NCI-H146 (cell line): Measurements from ENCODE around the gene ZNF598.
"Not testable (repeated sequence)": the region's sequence is repeated elsewhere in the genome, so short reads cannot be mapped to it uniquely, and the experiment has no call there.

Source experiments
- DNase-seq: peaks from one replicate; lab custom pipeline; 2025; lab: John Stamatoyannopoulos, UW

The ZNF598 gene

DNA sequence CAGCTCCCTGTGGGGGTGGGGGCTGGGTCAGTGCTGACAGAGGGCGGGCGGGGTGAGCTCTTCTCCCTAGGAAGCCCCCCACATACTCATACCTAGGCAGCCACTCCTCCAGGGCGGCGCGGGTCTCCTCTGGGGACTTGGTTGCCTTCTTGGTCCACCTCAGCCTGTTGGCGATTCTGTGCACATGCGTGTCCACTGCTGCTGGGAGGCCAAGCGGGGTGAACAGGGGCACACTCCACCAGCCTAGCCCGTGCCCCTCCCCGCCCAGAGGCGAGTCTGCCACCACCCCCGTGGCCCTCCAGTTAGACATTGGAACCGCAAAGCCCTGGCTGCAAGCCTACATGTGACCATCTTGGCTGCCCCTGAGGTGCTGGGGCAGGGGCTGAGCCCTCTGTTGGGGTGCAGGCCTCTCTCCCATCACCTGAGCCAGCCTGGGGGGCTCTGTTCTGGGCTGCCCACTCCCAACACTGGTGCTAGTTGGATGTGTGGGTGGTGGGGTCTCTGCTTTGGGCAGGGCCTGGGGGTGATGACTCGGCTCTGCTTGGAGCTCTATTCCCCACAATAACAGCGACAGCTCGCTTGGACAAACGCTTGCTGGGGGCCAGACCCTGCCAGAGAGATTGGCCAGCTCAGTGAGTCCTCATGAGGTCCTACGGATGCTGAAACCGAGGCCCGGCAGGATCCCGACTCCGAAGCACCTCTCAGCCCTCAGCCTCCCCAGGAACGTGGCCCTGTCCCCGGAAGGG lies 30.6 kb upstream of the ZNF598 start:
- DNase-seq = no peak

DNA sequence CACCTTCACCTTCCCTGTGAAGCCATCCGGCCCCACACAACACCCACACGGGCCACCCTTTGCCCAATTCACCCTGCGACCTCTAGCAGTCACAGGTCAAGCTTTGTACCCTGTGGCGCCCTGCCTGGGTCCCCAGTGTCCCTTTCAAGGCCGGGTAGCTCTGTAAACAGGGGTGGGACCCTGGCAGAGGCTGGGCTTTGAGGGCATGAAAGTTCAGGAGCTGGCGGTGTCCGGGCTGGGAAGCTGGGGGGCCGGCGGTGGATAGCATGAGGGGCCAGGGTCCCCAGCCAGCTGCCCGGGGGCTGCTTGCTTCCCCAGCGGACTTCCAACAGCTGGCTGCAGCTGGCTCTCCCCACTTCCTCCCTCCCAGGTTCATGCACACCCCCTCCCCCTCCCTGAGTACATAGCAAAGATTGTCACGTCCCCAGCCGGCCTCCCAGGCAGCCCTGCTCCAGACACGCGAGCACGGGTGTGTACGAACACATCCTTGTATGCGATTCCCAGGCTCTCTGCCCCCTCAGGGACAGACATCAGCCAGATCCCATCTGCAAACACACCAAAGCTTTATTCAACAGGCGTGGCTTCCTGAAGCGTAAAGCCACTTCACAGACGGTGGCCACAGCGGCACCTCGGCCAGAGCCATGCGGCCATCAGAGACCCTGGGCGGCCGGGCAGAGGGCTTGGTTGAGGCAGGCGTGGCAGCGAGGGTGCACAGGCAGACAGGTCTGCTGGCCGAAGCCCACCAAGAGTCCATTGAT lies 29.8 kb upstream of the ZNF598 start:
- DNase-seq = no peak

DNA sequence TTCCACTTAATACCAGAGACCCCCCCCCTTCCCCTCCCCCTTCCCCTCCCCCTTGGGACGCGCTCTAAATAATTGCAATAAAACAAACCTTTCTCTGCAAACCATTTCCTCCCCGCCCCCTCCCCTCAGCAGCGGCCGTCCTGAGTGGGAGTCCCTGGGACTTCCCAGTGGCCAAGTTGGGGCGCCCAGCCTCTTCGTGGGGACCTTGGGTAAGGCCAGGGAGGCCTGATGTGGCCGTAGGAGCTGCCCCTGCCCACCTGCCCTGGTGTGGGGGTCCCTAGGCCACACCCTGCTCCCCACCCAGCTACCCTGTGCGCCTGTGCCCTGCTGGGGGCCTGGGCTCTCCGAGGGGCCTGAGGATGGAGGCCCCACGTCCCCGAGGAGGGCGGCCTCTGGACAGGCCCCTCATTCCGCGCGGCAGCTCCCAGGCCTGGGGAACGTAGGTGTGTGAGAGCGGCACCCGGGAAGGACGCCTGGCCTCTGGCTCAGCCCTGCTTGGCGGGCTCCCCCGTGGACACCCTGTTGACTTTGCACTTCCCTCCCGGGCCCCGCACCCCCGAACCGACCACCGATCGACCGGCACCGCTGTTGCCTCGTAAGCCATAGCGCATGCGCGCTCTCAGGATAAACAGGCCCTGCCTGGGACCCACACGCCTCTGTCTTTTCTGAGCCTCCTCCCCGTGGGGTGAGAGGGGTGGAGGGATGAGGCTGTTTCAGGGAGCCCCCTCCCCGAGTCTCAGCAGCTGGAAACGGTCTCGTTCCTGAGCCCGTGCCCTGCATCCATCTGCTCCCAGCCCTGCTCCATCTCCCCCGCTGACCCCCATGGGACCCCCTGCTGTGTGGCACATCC lies 29.0 kb upstream of the ZNF598 start:
- no peak for DNase-seq

DNA sequence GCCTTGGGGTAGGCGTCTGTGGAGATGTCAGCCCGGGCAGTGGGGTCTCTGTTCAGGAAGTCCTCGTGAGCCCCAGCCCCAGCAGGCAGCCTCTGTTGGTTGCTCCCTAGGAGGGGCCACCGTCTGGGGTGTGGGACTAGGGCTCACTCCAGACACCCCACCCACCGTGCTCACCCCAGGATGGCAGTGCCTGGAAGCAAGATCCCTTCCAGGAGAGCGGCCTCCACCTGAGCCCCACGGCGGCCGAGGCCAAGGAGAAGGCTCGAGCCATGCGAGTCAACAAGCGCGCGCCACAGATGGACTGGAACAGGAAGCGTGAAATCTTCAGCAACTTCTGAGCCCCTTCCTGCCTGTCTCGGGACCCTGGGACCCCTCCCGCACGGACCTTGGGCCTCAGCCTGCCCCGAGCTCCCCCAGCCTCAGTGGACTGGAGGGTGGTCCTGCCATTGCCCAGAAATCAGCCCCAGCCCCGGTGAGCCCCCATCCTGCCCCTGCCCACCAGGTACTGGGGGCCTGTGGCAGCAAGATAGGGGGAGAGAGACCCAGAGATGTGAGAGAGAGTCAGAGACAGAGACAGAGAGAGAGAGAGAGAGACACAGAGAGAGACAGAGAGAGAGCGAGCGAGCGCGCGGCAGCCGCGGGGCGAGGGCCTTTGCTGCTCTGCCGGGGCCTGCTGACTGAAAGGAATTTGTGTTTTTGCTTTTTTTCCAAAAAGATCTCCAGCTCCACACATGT lies 28.2 kb upstream of the ZNF598 start:
- no peak for DNase-seq

DNA sequence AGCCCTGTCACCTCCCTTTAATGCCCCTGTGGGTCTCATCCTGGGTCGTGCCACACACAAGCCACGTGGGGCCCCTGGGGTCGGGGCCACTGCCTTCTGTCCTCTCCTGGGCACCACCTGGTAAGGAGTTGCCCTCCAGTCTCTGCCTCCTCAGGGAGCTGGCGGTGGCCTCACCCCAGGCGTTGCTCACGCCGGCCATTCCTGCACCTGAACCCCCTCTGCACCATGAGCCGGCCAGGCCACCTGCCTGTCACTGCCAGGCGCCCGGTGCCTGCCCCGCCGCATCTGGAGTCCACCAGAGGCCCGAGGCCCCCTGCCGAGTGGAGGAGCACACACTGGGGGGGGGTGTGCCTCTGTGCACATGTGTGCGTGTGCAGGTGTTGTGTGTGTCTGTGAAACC lies 27.5 kb upstream of the ZNF598 start:
- no peak for DNase-seq

DNA sequence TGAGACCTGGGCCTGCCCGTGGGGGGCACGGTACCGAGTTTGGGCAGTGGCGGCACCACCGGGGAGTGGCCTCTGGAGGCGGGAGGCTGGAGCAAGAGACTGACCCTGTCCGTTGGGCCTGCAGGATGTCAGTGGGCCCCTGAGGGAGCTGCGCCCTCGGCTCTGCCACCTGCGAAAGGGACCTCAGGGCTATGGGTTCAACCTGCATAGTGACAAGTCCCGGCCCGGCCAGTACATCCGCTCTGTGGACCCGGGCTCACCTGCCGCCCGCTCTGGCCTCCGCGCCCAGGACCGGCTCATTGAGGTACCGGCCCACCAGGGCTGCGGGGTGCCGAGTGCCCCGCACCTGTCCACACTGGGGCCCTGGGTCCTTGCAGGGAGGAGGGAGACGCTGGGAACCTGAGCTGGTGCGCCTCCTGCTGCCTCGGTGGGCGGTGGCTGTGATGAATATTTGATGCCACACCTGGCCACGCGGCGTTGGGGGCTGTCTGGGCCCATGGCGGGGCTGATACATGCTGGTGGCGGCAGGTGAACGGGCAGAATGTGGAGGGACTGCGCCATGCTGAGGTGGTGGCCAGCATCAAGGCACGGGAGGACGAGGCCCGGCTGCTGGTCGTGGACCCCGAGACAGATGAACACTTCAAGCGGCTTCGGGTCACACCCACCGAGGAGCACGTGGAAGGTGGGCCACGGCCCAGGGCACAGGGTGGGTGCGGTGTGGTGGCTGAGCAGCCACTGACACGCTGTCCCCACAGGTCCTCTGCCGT lies 26.8 kb upstream of the ZNF598 start:
- DNase-seq = no peak

DNA sequence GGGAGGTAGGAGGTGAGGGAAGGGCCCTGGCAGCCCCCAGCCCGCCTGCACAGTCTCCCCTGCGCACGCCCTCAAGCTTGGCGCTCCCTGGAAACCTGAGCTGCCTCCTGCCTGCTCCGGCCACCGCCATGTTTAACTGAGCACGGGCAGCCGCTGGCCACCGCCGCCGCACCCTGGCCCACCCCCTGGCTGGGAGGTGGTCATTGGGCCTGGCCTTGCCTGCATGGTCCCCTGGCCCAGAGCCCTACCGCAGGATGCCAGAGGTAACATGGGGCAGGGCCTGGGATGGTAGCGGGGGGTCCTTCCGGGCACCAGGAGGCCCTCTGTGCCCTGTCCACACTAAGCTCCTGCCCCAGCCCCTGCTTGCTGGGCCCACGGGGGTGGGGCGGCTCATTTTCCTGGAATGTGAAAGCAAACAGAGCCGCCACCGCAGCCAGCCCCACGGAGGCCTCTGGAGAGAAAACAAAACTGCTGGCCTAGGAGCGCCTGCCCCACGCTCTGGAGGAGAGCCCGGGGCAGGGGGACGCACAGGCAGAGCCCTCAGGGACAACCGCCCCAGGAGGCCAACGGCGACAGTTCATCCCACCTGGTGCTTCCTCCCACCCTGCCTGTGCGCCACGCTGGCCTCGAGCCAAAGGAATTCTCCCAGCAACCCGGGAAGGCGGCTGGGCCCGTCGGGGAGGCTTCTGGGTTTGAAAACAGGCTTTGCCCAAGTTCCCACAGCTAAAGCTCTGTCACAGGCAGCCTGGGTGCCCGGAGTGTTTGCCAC lies 26.0 kb upstream of the ZNF598 start:
- DNase-seq = peak; percentile 73

DNA sequence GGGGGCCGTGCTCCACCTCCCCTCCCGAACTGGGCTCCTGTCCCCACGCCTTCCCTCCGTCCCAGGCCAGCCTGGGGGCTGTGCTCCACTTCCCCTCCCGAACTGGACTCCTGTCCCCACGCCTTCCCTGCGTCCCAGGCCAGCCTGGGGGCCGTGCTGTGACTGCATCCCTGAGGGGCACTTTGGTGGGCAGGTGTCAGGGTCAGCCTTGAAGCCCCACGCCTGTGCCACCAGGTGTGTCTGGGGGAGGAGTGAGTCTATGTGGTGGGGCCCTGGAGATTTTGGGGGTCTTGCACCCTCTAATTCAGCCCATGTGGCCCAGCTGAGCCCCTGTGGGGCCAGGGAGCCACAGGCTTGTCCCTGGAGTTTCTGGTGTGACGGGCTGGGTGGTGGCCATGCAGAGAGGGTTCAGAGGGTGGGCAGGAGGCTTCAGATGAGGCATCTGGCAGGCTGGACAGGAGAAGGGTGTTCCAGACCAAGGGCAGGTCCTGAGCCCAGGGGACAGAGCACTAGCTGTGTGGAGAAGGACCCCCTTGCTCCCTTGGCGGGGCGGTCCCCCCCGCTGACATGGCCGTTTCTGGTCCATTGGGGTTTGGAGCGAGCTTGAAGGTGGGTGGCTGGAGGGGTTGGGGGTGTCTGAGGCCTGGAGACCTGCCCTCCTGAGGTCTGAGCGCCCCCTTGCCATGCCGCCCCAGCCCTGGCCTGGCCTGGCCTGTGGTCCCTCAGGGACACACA lies 25.2 kb upstream of the ZNF598 start:
- DNase-seq = no peak

DNA sequence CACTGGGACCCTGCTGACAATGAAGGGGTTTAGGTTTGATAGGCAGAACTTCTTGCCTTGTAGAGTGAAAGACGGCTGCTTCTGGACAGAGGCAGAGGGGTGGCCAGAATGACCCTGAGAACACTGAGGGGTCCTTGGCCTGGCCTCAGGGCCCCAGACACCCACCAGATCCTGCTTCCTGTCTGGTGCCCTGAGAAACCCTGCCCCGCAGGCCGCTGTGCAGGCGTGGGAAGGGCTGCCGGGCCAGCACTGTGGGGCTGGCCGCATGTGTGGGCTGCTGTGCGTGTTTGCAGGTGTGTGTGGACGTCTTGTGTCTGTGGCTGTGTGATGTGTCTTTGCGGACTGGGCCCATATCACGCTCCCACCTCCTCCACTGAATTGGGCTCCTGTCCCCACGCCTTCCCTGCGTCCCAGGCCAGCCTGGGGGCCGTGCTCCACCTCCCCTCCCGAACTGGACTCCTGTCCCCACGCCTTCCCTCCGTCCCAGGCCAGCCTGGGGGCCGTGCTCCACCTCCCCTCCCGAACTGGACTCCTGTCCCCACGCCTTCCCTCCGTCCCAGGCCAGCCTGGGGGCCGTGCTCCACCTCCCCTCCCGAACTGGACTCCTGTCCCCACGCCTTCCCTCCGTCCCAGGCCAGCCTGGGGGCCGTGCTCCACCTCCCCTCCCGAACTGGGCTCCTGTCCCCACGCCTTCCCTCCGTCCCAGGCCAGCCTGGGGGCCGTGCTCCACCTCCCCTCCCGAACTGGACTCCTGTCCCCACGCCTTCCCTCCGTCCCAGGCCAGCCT lies 24.5 kb upstream of the ZNF598 start:
- not testable (repeated sequence) for DNase-seq

DNA sequence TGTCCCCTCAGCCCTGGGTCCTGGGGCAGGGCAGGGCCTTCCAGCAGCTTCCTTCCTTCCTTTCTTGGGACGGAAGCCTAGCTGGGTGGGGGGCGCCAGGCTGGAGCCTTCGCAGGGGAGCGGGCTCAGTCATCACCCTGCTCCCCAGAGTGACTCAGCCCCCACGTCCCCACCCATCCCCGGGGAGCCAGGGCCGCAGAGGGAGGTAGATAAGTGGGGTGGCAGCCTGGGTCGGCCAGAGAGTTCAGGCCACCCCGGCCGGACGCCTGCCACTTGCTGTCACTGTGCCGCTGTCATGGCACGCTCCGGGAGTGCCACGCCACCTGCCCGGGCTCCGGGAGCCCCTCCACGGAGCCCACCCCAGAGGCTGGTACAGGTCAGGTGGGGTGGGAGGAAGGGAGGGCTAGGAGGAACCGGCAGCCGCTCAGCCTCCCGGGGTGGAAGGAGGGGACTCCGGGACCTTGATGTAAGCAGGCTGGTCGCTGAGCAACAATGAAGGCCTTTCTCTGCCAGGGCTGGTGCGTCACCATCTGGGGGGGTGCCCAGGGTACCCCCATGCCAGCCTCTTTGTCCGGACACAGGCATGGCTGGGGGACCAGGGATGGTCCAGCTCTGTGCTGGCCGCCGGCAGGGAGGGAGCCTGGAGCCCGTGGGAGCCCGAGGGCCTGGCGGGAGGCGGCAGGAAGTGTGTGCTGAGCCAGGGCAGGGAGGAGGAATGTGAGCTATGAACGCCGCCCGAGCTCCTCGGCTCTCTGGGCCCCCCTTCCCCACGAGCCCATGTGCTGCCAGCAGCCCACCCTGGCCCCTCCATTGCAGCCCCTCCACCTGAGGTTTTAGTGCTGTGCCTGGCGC lies 23.7 kb upstream of the ZNF598 start:
- no peak for DNase-seq

DNA sequence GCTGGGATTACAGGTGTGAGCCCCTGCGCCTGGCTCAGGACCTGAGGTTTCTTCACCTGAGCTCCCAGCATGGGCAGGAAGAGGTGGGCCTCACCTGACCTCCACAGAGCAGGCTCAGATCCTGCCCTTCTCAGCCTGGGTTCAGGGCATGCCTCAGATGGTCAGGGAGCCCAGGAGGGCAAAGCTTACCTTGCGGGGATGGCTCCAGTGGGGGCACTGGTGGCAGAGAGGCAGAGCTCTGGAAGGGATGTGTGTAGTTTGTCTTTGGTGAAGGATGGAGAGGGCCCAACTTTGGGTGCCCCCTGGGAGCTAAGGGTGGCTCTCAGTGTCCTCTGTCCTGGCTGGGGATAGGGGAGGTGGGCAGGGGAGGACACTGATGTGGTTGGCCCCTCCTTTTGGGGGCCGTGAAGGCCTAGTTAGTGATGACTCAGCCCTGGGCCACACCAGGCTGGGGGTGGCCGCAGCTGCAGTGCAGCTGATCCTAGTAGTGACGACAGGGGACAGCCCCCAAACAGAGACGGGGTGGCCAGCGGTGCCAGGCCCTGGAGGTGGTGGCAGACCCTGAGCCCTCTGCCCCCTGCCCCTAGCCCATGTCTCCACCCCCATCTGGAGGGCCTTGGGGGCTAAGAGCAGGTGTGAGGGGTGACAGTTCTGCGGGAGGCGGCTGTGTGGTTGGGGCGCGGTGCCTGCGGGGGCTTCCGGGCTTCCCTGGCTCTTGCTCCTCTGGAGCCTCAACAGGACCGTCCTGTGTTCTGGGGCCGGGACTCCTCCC lies 22.9 kb upstream of the ZNF598 start:
- no peak for DNase-seq

DNA sequence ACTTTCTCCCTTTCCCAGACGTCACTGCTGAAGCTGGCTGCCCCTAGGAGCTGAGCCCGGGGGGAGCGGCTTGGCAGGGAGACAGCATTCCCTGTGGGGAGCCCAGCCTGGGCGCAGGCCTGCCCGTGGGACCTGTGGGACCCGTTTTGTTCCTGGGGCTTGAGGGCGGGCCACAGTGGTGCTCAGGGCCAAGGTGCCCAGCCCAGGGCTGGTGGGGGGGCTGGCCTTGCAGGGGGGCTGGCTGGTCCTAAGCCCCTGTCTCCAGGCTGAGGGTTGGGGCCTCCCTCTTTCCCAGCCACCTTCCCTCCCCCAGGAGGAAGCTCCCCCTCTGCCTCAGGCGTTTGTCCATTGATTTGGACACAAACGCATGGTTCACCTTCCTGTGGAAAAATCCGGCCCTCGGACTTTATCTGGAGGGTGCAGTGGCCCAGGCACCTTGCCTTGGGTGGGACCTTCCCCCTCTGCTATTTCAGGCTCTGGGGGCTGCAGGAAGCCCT lies 21.5 kb upstream of the ZNF598 start:
- DNase-seq = no peak

DNA sequence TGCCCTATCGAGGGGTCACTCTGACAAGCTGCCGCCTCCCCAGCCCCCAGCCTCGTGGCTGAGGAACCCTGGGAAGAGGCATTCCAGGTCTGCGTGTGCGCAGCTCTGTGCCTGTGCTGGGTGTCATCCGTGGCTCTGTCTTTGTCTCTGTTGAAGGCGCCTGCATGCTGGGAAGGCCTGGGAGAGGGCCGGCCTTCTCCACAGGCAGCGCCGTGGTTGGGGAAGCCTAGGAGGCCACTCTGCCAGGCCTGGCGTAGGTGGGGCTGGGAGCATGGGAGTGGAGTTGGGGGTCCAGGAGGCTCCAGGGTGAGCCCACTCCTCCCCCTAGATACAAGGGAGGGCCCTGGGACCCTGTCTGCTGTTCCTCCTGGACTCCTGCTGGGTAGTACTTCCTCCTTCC lies 20.4 kb upstream of the ZNF598 start:
- DNase-seq = no peak

DNA sequence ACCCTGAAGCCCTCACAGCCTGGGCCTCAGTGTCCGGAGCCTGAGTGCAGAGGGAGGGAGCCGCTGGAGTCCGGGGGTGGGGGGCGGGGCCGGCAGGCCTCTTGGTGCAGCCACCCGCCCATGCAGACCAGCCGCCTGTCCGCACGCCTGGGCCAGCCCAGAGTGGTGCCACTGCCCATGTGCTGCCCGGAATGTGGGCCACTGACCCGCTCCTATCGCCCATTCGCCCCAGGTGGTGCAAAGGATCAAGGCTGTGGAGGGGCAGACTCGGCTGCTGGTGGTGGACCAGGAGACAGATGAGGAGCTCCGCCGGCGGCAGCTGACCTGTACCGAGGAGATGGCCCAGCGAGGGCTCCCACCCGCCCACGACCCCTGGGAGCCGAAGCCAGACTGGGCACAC lies 19.7 kb upstream of the ZNF598 start:
- no peak for DNase-seq

DNA sequence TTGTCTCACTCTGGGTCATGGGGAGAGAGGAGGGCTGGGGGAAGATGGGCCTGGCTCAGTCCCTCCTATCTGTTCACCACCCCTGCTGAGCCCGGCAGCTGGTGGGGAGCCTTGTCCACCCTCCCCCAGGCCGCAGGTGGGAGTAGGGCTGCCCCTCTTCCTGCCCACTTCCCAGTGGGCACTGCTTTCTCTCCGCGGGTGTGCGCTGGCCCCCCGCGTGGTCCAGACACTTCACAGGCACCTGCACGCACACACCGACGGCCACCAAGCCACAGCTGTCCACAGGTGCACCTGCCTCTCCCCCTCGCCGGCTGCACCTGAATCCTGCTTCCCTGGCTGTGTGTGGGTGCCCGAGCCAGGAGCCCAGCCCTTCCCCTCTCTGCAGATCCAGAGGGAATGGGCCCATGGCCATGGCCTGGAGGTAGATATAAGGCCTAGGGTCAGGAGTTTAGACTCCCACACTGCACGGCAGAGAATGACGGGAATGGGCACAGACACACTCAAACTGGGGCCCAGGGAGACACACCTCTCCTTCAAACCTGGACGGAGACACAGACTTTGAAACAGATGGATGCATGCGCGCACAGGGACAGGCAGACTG lies 19.1 kb upstream of the ZNF598 start:
- peak; percentile 93 for DNase-seq

DNA sequence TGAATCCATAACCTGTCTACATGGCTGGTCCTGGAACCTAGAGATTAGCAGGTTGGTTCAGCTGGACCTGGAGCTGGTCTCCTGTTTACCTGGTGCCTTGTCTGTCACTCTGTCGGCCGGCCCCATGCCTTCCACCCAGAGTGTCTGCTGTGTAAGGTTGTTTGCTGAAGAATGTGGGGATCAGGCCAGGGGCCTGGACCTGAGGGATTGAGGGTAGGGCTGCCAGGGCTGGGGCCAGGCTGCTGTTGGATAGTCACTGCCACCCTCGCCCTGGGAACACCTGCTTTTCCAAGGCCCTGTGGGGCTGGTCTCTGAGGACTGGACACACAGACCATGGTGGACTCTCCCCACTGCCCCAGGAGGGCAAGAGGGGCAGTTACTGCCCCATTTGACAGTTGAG lies 18.5 kb upstream of the ZNF598 start:
- DNase-seq = no peak
